NCI-H524 (cell line): ENCODE data around the gene RANBP9.
A peak's percentile ranks its signal among the peaks of the same experiment; 100 is the strongest.

Source experiments
- DNase-seq, 2 experiments: peaks; one replicate each; lab custom pipeline; 2025; lab: John Stamatoyannopoulos, UW

The RANBP9 gene

GRCh38 chr6:13710552-13711323, 897 bp downstream of the RANBP9 start:
- peak; percentile 24 to 61 for DNase-seq

DNA sequence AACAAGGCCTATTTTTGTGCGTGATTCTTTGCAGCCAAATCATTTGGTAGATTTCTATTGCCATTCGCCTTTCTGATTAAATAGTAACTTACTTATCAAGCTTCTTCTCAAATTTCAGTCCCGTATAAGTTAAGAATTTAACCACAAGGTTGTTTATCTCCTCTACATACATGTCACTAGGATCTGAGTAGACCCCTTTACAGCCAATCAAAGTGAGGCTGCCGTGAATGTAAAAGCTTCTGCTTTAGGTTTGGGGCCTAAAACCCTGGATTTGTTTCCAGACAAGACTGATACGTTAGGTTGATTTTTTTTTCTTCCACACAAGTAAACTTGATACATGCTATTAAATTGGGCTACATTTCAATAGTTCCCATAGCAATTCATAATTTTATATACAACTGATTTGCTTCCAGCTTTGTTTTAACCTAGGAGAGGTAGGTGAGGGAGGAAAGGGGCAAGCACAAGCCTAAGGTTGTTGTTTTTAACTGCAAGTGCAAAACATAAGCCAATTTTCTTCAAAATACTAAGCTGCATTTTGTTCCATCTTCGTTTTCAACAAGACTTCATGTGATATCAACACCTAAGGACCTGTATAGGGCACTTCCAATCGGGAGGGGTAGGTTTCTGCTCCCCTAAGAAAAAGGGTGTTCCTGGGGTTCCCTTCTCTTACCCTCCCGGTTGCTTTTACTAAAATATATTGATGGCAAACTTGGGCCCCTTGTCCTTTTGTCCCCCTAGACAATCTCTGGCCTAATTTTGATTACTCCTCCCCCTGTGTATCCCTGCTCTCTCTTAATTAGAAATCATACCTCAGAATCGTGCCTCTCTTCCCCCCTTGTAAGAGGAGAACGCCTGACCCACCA, 1.7 kb downstream of the RANBP9 start:
- peak; percentile 1 to 29 for DNase-seq

GRCh38 chr6:13708736-13709135, 2.9 kb downstream of the RANBP9 start:
- no peak for DNase-seq

DNA sequence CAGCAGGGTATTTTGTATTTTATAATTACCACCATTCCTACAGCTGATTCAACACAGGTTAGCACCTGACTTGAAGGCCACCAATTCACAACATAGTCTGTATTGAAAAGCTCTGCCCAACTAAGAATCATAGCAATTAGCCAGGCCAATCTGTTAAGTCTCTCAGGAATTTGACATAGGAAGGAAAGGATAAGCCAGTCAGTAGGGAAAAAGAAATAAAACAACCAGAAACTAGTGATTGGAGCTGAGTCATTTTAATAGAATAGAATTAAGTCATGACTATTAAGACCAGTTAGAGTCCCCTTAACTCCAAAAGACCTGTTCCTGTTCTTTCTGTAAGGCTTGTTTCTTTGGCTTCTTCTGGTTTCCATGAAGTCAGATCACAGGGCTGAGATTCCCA, 8.1 kb downstream of the RANBP9 start:
- no peak for DNase-seq

- DNase-seq = no peak
These were observed 8.8 kb downstream of the RANBP9 start for GRCh38 chr6:13702809-13703302.

GRCh38 chr6:13700232-13700631, 11.4 kb downstream of the RANBP9 start:
- DNase-seq = no peak

GRCh38 chr6:13698715-13699114, 12.9 kb downstream of the RANBP9 start:
- DNase-seq = no peak

- no peak for DNase-seq
These were observed 13.8 kb downstream of the RANBP9 start for GRCh38 chr6:13697857-13698256.

- DNase-seq = no peak
These were observed 15.4 kb downstream of the RANBP9 start for GRCh38 chr6:13696226-13696625.

- DNase-seq = no peak
These were observed 16.4 kb downstream of the RANBP9 start for GRCh38 chr6:13695252-13695651.

- DNase-seq = no peak
These were observed 17.1 kb downstream of the RANBP9 start for GRCh38 chr6:13694562-13694961.

DNA sequence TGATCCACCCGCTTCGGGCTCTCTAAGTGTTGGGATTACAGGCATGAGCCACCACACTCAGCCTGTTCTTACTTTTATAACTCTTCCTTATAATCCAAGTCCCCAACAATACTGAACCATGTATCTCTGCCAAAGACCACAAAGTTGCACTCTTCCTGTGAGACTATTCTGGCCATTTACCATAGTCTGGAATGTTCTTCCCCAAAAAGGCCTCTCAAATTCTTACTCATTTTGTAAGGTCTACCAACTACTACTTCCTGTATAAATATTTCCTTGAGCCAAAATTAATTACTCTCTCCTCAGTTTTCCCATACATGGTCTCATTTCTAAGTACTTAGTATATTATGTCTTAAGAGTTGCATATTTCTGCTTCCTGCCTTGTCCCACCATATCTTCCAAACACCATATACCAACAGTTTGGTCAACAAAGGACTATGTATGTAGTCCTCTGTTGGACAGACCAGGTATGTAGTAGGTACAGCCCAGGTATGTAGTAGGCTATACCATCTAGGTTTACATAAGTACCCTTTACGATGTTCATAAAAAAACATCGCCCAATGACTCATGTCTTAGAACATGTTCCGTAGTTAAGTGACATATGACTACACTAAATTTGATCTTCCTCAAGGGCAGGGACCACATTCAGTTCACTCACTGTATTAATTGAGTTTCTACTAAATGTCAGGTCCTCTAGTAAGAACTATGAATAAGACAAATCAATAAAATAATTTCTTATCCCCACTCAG, 22.0 kb downstream of the RANBP9 start:
- no peak for DNase-seq

GRCh38 chr6:13688692-13689196, 22.9 kb downstream of the RANBP9 start:
- DNase-seq = peak; percentile 14 to 47

GRCh38 chr6:13687917-13688351, 23.7 kb downstream of the RANBP9 start:
- DNase-seq = no peak

DNA sequence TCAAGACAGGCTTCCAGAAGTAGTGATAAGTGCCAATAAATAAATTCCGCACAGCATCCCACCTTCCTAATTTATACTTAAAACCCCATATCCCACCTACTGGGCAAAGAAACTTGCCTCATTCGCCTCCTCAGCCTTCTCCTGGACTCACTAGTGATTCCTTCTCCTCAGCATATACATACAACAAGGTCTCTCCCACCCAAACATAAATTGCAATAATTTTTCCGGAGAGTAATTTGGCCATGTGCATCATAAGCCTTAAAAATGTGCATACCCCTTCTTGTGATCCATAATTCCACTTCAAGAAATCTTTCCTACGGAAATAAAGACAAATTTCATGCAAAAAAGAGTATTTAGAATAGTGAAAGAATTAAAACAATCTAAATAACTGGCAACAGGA, 26.8 kb downstream of the RANBP9 start:
- no peak for DNase-seq

DNA sequence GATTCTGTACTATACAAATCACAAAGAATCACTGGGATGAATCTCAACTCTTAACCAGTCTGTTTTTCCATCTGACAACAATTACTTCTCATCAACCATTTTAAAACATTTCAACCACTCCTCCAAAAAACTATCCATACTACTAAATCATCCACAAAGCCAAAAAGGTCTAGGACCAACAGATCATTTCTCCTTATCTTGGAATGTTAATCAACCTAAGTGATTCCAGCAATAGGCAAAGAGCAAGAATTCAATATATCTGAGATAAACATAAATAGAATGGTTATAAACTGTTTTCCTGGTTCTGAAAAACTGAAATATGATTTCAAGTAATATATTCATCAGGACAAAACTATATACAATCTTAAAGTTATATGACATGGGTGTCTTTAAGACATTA, 28.6 kb downstream of the RANBP9 start:
- DNase-seq = no peak

GRCh38 chr6:13682346-13682745, 29.3 kb downstream of the RANBP9 start:
- no peak for DNase-seq

GRCh38 chr6:13681305-13682061, 30.2 kb downstream of the RANBP9 start:
- no peak for DNase-seq

- no peak for DNase-seq
These were observed 31.1 kb downstream of the RANBP9 start for GRCh38 chr6:13680448-13680968.

GRCh38 chr6:13679996-13680395, 31.6 kb downstream of the RANBP9 start:
- no peak for DNase-seq
